ENCODE results near the gene MAGI1. TPM values are rescaled to one million over a fixed set of nuclear protein-coding genes. Genes with fewer than 3 reads are reported as not detected.

The MAGI1 gene
- total and polyA plus RNA-seq, 12 donors, result 5.7 to 58.2 (median 37.7) TPM

DNA sequence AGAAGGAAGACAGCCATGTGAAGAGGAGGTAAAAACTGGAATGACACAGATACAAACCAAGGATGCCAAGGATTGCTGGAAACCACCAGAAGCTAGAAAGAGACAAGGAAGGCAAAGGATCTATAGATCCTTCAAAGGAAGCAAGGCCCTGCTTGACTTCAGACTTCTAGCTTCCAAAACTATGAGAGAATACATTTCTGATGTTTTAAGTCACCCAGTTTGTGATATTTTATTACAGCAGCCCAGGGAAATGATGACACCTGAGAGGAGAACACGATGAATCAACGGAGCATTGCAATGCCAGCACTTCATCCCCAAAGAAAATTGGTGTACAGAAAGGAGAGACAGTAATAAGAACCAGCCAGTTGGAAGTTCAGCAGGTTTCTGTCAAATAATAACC lies 116.3 kb downstream of the MAGI1 start:
- ATAC-seq, result no peak
- peaks cover 0 to 6% (median under 1%) of the 10 kb centered on the region in 11 donors for H3K9me3 ChIP-seq
- DNase-seq, result no peak
- 87 to 96% methylated on average over 2 of the region's 2 CpGs for WGBS, 2 donors
- H3K27me3 ChIP-seq, result no peaks in the 10 kb centered on the region
- peaks cover 0 to 63% (median 23%) of the 10 kb centered on the region in 9 donors for H3K4me1 ChIP-seq
- no peak overlapping the region for H3K27ac ChIP-seq
- TF ChIP-seq, protein P1, sequence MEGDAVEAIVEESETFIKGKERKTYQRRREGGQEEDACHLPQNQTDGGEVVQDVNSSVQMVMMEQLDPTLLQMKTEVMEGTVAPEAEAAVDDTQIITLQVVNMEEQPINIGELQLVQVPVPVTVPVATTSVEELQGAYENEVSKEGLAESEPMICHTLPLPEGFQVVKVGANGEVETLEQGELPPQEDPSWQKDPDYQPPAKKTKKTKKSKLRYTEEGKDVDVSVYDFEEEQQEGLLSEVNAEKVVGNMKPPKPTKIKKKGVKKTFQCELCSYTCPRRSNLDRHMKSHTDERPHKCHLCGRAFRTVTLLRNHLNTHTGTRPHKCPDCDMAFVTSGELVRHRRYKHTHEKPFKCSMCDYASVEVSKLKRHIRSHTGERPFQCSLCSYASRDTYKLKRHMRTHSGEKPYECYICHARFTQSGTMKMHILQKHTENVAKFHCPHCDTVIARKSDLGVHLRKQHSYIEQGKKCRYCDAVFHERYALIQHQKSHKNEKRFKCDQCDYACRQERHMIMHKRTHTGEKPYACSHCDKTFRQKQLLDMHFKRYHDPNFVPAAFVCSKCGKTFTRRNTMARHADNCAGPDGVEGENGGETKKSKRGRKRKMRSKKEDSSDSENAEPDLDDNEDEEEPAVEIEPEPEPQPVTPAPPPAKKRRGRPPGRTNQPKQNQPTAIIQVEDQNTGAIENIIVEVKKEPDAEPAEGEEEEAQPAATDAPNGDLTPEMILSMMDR (IDR thresholded peaks at IDR 0.05), result no peak
- H3K4me3 ChIP-seq, result no peak overlapping the region
- no peaks in the 10 kb centered on the region for H3K36me3 ChIP-seq
- intact Hi-C loops (cut with DNase I), result no loop called here

DNA sequence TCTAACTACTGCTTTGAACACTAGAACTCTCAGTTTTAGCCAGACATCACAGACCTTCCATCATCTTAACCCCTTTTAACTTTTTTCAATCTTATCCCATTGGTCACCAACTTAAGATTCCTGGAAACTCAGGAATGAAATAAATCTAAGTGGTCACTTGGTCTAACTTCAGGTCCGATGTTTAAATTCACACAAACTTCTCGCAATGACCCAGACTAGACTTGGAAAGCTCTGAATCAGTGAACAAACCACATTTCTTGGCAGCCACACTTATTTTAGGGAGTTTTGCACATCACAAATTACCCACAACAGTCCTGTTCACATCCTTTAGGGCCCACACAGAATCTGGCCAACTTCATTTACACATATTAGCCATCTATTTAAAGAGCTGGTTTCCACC lies 118.9 kb downstream of the MAGI1 start:
- TF ChIP-seq, protein P1 (IDR thresholded peaks at IDR 0.05), result no peak

DNA sequence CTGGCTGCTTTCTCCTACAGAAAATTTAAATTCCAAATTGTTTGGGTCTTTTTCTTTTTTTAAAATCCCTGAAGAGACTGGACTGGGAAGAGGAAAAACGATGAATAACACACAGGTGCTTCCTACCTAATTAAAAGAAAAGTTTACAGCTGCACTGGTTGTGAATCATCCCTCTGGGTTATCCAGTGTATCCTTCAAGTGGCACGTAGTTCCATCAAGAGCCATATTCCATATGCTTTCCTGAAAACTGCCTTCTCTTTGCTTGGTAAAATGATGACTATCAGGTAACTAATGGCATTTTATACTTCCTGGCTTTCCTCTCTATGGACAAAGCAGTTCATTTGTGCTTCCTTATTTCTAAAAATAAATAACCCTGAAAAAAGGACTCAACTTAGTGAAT lies 123.2 kb downstream of the MAGI1 start:
- DNase-seq (no peak), ATAC-seq (no peak)
- Histone ChIP-seq H3K27me3 (no peaks in the 10 kb centered on the region), H3K36me3 (no peaks in the 10 kb centered on the region), H3K27ac (no peak overlapping the region), H3K4me3 (no peak overlapping the region), H3K4me1 (peaks cover 0 to 59% (median 19%) of the 10 kb centered on the region in 9 donors), H3K9me3 (peaks cover 0 to 12% (median 5%) of the 10 kb centered on the region in 11 donors)
- TF ChIP-seq, protein P1 (IDR thresholded peaks at IDR 0.05), result no peak
- WGBS, 2 donors, result 49 to 67% methylated on average over 2 of the region's 2 CpGs
- intact Hi-C loops (cut with DNase I), result loop anchor here in 4 of 10 donors (10.0 kb wide), 2 partner anchors 131 to 219 kb away; no protein-coding TSS in a partner anchor

More for the DNA sequence above, 118.9 kb downstream of the MAGI1 start:
- ATAC-seq (peak in 1 of 8 donors; percentile 6), DNase-seq (no peak)
- H3K9me3 ChIP-seq, result peaks cover 0 to 12% (median 5%) of the 10 kb centered on the region in 11 donors
- intact Hi-C loops (cut with DNase I), result loop anchor here in 4 of 10 donors (10.0 kb wide), 2 partner anchors 135 to 215 kb away; no protein-coding TSS in a partner anchor
- no peaks in the 10 kb centered on the region for H3K27me3 ChIP-seq
- 70 to 71% methylated on average over 2 of the region's 2 CpGs for WGBS, 2 donors
- H3K27ac ChIP-seq, result peak overlapping the region in 1 of 10 donors; percentile 24
- H3K36me3 ChIP-seq, result no peaks in the 10 kb centered on the region
- no peak overlapping the region for H3K4me3 ChIP-seq
- H3K4me1 ChIP-seq, result peaks cover 0 to 62% (median 23%) of the 10 kb centered on the region in 9 donors

DNA sequence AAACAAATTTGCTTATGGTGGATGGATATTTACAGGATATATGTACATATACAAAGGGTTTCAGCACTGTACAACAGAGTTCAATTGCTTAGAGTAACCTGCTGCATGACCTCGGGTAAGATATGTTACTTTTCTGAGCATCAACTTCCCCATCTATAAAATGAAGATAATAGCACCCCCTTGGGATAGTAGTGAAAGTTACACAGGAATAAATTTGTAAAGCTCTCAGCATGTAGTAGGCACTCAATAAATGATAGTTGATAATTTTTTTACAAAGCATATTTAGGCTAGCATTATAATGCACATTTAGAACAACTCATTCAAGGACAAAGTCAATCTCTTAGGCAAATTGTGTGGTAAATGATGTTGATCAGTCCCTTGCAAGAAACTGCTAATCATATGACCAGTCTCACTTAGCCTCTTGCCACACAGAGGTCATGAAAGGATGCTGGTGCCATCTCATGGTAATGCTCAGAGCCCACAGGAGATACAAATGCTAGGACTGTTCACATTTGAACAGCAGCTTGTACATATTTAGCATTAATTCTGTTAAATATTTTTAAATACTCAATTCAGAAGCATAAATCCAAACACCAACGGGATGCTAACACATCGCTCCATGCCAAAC lies 123.9 kb downstream of the MAGI1 start:
- TF ChIP-seq, protein P1 (IDR thresholded peaks at IDR 0.05), result no peak
- H3K4me3 ChIP-seq, result no peak overlapping the region
- H3K27ac ChIP-seq, result no peak overlapping the region
- WGBS, 2 donors, result 78 to 81% methylated on average over 3 of the region's 3 CpGs
- intact Hi-C loops (cut with DNase I), result loop anchor here in 4 of 10 donors (5.0 to 10.0 kb wide), 3 partner anchors 128 to 220 kb away; no protein-coding TSS in a partner anchor
- H3K36me3 ChIP-seq, result no peaks in the 10 kb centered on the region
- peak in 1 of 8 donors; percentile 29 for ATAC-seq
- H3K27me3 ChIP-seq, result no peaks in the 10 kb centered on the region
- peaks cover 0 to 57% (median 18%) of the 10 kb centered on the region in 9 donors for H3K4me1 ChIP-seq
- H3K9me3 ChIP-seq, result peaks cover 0 to 12% (median 5%) of the 10 kb centered on the region in 11 donors
- no peak for DNase-seq
